Fibroblast of skin of back (primary cell): ENCODE data around the gene EHBP1.

Experiments used
- DNase-seq: peaks from one replicate; pipeline ENCODE4 v3.0.0-alpha.2; 2013

The EHBP1 gene

DNA sequence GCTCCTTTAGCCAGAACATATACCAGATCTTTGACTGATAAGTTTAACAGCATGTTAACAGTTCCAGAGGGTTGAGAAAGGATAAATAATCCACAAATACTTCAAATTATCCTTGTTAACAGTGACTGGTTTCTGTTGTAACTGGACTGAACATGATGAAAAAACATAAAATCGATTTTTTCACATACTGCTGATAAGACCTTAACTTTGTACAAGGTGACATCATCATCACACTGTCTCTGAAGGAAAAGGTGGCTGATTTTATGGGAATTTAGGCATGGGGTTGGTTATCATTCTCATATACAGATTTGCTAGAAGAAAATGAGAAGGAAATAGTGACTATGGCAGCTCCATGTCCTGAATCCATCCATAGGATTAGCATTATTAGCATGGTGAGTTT lies 381.2 kb downstream of the EHBP1 start:
- no peak for DNase-seq

DNA sequence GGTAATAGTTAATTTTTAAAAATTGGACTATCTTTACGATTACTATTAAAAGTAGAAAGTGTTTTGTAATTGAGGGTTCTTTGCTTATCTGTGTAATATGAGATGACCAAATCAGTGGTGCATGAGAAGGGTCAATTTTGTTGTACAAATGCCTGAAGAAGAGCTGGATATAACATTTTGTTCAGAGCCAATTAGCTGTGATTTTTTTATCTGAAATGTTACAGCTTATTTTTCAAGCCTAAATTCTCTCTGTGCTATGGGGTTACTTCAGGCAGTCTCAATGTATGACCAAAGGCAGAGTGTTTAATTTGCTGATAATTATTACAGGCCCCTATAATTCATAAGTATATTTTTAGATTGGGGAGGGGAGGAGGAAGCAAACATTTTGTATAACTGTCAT lies 386.9 kb downstream of the EHBP1 start:
- DNase-seq: no peak

- DNase-seq: no peak
These were observed 387.3 kb downstream of the EHBP1 start for GRCh38 chr2:63092857-63093256.

- no peak for DNase-seq
These were observed 388.0 kb downstream of the EHBP1 start for GRCh38 chr2:63093502-63093901.
